Measurements from ENCODE around the gene MLLT1. TPM values are rescaled to one million over a fixed set of nuclear protein-coding genes. Genes with fewer than 3 reads are reported as not detected.

The MLLT1 gene
- total and polyA plus RNA-seq, 4 donors, result 2.1 to 15.6 (median 7.3) TPM

GRCh38 chr19:6263306-6263705, 16.5 kb downstream of the MLLT1 start (continued):
- TF ChIP-seq MAX (IDR thresholded peaks at IDR 0.05) (no peak), FOXA2 (IDR thresholded peaks at IDR 0.05) (no peak), EGR1 (IDR thresholded peaks at IDR 0.05; ENCODE audit: low read depth in 2 of 2) (no peak), GABPA (IDR thresholded peaks at IDR 0.05 in 1 of 2, conservative IDR thresholded peaks at IDR 0.05 in 1 of 2) (no peak)

- H3K27ac ChIP-seq (ENCODE audit: low read depth in 1 of 2, low read length in 2 of 2), result no peak overlapping the region
- TF ChIP-seq ZBTB33 (IDR thresholded peaks at IDR 0.05), result no peak
- no peak for TF ChIP-seq REST (IDR thresholded peaks at IDR 0.05)
- no peak for TF ChIP-seq NR2F2 (IDR thresholded peaks at IDR 0.05)
- TF ChIP-seq RAD21 (IDR thresholded peaks at IDR 0.05), result no peak
- TF ChIP-seq GABPA (IDR thresholded peaks at IDR 0.05 in 1 of 2, conservative IDR thresholded peaks at IDR 0.05 in 1 of 2), result no peak
- TF ChIP-seq RXRA (IDR thresholded peaks at IDR 0.05), result no peak
- TF ChIP-seq TAF1 (conservative IDR thresholded peaks at IDR 0.05), result no peak
- no peak for TF ChIP-seq EGR1 (IDR thresholded peaks at IDR 0.05; ENCODE audit: low read depth in 2 of 2)
- TF ChIP-seq JUND (IDR thresholded peaks at IDR 0.05), result no peak
- H3K36me3 ChIP-seq (ENCODE audit: control insufficient read depth in 4 of 4, insufficient read depth in 3 of 4, low read depth in 1 of 4, low read length in 3 of 4), result peaks cover 5 to 27% (median 16%) of the 10 kb centered on the region in 4 donors
- H3K9ac ChIP-seq (ENCODE audit: low read depth in 1 of 2, low read length in 2 of 2), result no peak overlapping the region
- peaks cover 9 to 43% (median 38%) of the 10 kb centered on the region in 4 donors for H3K4me1 ChIP-seq (ENCODE audit: control insufficient read depth in 4 of 4, insufficient read depth in 4 of 4, low read length in 3 of 4)
- no peak overlapping the region for H3K4me3 ChIP-seq (ENCODE audit: low read depth in 1 of 3, low read length in 3 of 3)
- no peaks in the 10 kb centered on the region for H3K9me3 ChIP-seq (ENCODE audit: control insufficient read depth in 4 of 4, low read length in 3 of 4)
- DNase-seq (ENCODE audit: low spot score), result no peak
- WGBS, result 95% methylated on average over 11 of the region's 11 CpGs
- H3K27me3 ChIP-seq (ENCODE audit: control insufficient read depth in 4 of 4, insufficient read depth in 4 of 4, low read length in 3 of 4), result no peaks in the 10 kb centered on the region
Observed at GRCh38 chr19:6262519-6262918, 17.3 kb downstream of the MLLT1 start.

- peaks cover 9 to 39% (median 33%) of the 10 kb centered on the region in 4 donors for H3K4me1 ChIP-seq (ENCODE audit: control insufficient read depth in 4 of 4, insufficient read depth in 4 of 4, low read length in 3 of 4)
- peaks cover 5 to 27% (median 15%) of the 10 kb centered on the region in 4 donors for H3K36me3 ChIP-seq (ENCODE audit: control insufficient read depth in 4 of 4, insufficient read depth in 3 of 4, low read depth in 1 of 4, low read length in 3 of 4)
- no peak for DNase-seq (ENCODE audit: low spot score)
- H3K9me3 ChIP-seq (ENCODE audit: control insufficient read depth in 4 of 4, low read length in 3 of 4), result no peaks in the 10 kb centered on the region
- 81% methylated on average over 15 of the region's 15 CpGs for WGBS
- no peak overlapping the region for H3K4me3 ChIP-seq (ENCODE audit: low read depth in 1 of 3, low read length in 3 of 3)
- no peak overlapping the region for H3K9ac ChIP-seq (ENCODE audit: low read depth in 1 of 2, low read length in 2 of 2)
- no peaks in the 10 kb centered on the region for H3K27me3 ChIP-seq (ENCODE audit: control insufficient read depth in 4 of 4, insufficient read depth in 4 of 4, low read length in 3 of 4)
- no peak overlapping the region for H3K27ac ChIP-seq (ENCODE audit: low read depth in 1 of 2, low read length in 2 of 2)
- TF ChIP-seq CTCF (IDR thresholded peaks at IDR 0.05; ENCODE audit: low read depth, low read length, missing input control) (no peak), NR2F2 (IDR thresholded peaks at IDR 0.05) (no peak), GABPA (IDR thresholded peaks at IDR 0.05 in 1 of 2, conservative IDR thresholded peaks at IDR 0.05 in 1 of 2) (no peak), FOXA1 (IDR thresholded peaks at IDR 0.05) (no peak), RAD21 (IDR thresholded peaks at IDR 0.05) (no peak), TAF1 (conservative IDR thresholded peaks at IDR 0.05) (no peak), FOXA2 (IDR thresholded peaks at IDR 0.05) (no peak), ATF3 (IDR thresholded peaks at IDR 0.05) (no peak), SP1 (IDR thresholded peaks at IDR 0.05) (no peak), EGR1 (IDR thresholded peaks at IDR 0.05; ENCODE audit: low read depth in 2 of 2) (no peak), HNF4G (IDR thresholded peaks at IDR 0.05) (no peak), RXRA (IDR thresholded peaks at IDR 0.05) (no peak), JUND (IDR thresholded peaks at IDR 0.05) (no peak), MAX (IDR thresholded peaks at IDR 0.05) (no peak), ZBTB33 (IDR thresholded peaks at IDR 0.05) (no peak)
Observed at GRCh38 chr19:6261883-6262282, 17.9 kb downstream of the MLLT1 start.
